GM19438 (cell line): ENCODE results near the gene PPP1R26.
"Not testable (repeated sequence)": the region's sequence is repeated elsewhere in the genome, so short reads cannot be mapped to it uniquely, and the experiment has no call there.

ENCODE experiments used
- ATAC-seq: cut with Tn5 transposase; IDR thresholded peaks from one replicate; pipeline ENCODE4 v1.9.1; 2021; ENCODE audit warnings: low read depth; ENCODE audit not compliant: unreplicated experiment

Gene PPP1R26

GRCh38 chr9:135516132-135516860 lies 36.7 kb downstream of the PPP1R26 start:
- ATAC-seq = no peak

- ATAC-seq = no peak
These were observed 37.8 kb downstream of the PPP1R26 start for GRCh38 chr9:135517407-135517822.

- no peak for ATAC-seq
These were observed 39.8 kb downstream of the PPP1R26 start for GRCh38 chr9:135519179-135519971.

- ATAC-seq = no peak
These were observed 41.5 kb downstream of the PPP1R26 start, which contains the start of gene LCN1 for GRCh38 chr9:135520916-135521607. Gene LCN1 (plus strand): TSS chr9:135521440. CDS start chr9:135521498, 58 bp downstream.

- ATAC-seq = no peak
These were observed 42.1 kb downstream of the PPP1R26 start for GRCh38 chr9:135521608-135522095.

- no peak for ATAC-seq
These were observed 42.7 kb downstream of the PPP1R26 start for GRCh38 chr9:135522137-135522877.

GRCh38 chr9:135522931-135523330 lies 43.3 kb downstream of the PPP1R26 start:
- no peak for ATAC-seq

- no peak for ATAC-seq
These were observed 44.0 kb downstream of the PPP1R26 start for GRCh38 chr9:135523521-135524129.

GRCh38 chr9:135524130-135524861 lies 44.7 kb downstream of the PPP1R26 start:
- no peak for ATAC-seq

- ATAC-seq = no peak
These were observed 45.9 kb downstream of the PPP1R26 start for GRCh38 chr9:135525241-135526088.

- no peak for ATAC-seq
These were observed 46.6 kb downstream of the PPP1R26 start for GRCh38 chr9:135526089-135526729.

- ATAC-seq = no peak
These were observed 47.4 kb downstream of the PPP1R26 start for GRCh38 chr9:135526730-135527571.

GRCh38 chr9:135528842-135529435 lies 49.4 kb downstream of the PPP1R26 start:
- ATAC-seq = not testable (repeated sequence)

- ATAC-seq = no peak
These were observed 50.6 kb downstream of the PPP1R26 start for GRCh38 chr9:135530146-135530545.

- ATAC-seq = no peak
These were observed 51.5 kb downstream of the PPP1R26 start for GRCh38 chr9:135531096-135531495.

- ATAC-seq = no peak
These were observed 53.5 kb downstream of the PPP1R26 start for GRCh38 chr9:135533113-135533512.

- no peak for ATAC-seq
These were observed 54.1 kb downstream of the PPP1R26 start for GRCh38 chr9:135533674-135534073.
